ENCODE data around the gene GZF1.

Gene GZF1

DNA sequence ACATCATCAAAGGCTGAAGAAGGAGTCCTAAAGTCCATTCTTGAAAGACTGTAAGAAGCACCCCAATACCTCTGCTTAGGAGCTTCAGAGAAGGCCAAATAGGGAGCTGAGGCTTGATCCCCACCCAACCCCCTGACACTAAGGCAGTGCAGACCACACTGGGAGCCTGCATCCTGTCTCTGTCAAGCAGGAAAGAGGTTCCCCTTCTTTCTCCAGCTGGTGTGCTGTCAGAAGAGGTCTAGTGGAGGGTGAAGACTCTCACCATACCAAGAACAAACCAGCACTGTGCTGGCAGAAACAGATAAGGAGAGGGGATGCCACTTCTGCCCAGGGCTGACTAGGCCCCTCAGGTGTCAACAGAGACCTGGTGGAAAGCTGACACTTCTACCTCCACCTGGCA is 19.9 kb downstream of the GZF1 start:
- no peaks in the 10 kb centered on the region for H3K79me2 ChIP-seq (ENCODE audit: low read length)

DNA sequence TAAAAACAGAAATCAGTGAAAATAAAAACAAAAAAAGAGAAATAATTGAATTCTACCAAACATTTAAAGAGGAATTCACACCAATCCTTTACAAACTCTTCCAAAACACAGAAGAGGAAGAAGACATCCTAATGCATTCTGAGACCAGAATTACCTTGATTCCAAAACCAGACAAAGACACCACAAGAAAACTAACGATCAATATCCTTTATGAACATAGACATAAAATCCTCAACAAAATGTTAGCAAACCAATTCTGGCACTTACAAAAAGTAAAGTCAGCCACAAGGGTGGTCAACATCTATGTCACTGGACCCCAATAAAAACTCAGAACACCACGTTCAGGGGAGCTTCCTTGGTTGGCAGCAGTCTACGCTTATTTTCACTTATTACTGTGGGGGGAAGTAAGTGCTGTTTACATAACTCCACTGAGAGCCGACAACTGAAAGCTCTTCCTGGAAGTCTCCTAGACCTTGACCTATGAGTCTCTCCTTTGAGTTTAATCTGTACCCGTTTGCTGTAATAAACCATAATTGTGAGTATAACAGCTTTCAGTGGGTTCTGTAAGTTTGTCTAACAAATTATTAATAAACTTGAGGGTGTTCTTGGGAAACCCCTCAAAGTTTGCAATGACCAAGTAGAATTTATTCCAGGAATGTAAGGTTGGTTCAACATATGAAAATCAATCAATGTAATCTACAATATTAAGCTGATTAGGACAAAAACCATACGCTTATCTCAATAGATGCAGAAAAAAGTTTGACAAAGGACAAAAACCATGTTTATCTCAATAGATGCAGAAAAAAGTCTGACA is 24.5 kb downstream of the GZF1 start:
- H3K79me2 ChIP-seq (ENCODE audit: low read length), result no peaks in the 10 kb centered on the region
- H3K27me3 ChIP-seq (ENCODE audit: low read depth, low read length), result no peaks in the 10 kb centered on the region
- H3K4me3 ChIP-seq (ENCODE audit: low read length), result no peak overlapping the region
- H3K36me3 ChIP-seq (replicated peaks; ENCODE audit: low read depth, low read length), result peaks cover 33% of the 10 kb centered on the region
- no peak overlapping the region for H3K27ac ChIP-seq (ENCODE audit: low read length)
- no peaks in the 10 kb centered on the region for H3K4me1 ChIP-seq (ENCODE audit: low read length)
- no peaks in the 10 kb centered on the region for H3K9me3 ChIP-seq (ENCODE audit: insufficient read depth, low read length)
- no peaks in the 10 kb centered on the region for H4K20me1 ChIP-seq (ENCODE audit: insufficient read depth, low read length)
- TF ChIP-seq, protein P1, sequence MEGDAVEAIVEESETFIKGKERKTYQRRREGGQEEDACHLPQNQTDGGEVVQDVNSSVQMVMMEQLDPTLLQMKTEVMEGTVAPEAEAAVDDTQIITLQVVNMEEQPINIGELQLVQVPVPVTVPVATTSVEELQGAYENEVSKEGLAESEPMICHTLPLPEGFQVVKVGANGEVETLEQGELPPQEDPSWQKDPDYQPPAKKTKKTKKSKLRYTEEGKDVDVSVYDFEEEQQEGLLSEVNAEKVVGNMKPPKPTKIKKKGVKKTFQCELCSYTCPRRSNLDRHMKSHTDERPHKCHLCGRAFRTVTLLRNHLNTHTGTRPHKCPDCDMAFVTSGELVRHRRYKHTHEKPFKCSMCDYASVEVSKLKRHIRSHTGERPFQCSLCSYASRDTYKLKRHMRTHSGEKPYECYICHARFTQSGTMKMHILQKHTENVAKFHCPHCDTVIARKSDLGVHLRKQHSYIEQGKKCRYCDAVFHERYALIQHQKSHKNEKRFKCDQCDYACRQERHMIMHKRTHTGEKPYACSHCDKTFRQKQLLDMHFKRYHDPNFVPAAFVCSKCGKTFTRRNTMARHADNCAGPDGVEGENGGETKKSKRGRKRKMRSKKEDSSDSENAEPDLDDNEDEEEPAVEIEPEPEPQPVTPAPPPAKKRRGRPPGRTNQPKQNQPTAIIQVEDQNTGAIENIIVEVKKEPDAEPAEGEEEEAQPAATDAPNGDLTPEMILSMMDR (IDR thresholded peaks at IDR 0.05; ENCODE audit: low read depth, low read length), result no peak
- TF ChIP-seq EZH2phosphoT487 (IDR thresholded peaks at IDR 0.05; ENCODE audit: low read depth), result no peak
- no peak overlapping the region for H3K9ac ChIP-seq (ENCODE audit: low read length)
- no peak overlapping the region for H3K4me2 ChIP-seq (ENCODE audit: low read length)
- no peak overlapping the region for H2AFZ ChIP-seq (ENCODE audit: low read depth, low read length)

More for the DNA sequence above, 19.9 kb downstream of the GZF1 start:
- no peak overlapping the region for H3K4me3 ChIP-seq (ENCODE audit: low read length)
- H3K27ac ChIP-seq (ENCODE audit: low read length), result no peak overlapping the region
- H3K4me1 ChIP-seq (ENCODE audit: low read length), result no peaks in the 10 kb centered on the region
- no peaks in the 10 kb centered on the region for H3K27me3 ChIP-seq (ENCODE audit: low read depth, low read length)
- no peaks in the 10 kb centered on the region for H4K20me1 ChIP-seq (ENCODE audit: insufficient read depth, low read length)
- no peak overlapping the region for H3K4me2 ChIP-seq (ENCODE audit: low read length)
- H3K9me3 ChIP-seq (ENCODE audit: insufficient read depth, low read length), result no peaks in the 10 kb centered on the region
- H3K9ac ChIP-seq (ENCODE audit: low read length), result no peak overlapping the region
- H3K36me3 ChIP-seq (replicated peaks; ENCODE audit: low read depth, low read length), result peaks cover 23% of the 10 kb centered on the region
- H2AFZ ChIP-seq (ENCODE audit: low read depth, low read length), result no peak overlapping the region
- TF ChIP-seq EZH2phosphoT487 (IDR thresholded peaks at IDR 0.05; ENCODE audit: low read depth), result no peak
- TF ChIP-seq, protein P1 (IDR thresholded peaks at IDR 0.05; ENCODE audit: low read depth, low read length), result no peak

DNA sequence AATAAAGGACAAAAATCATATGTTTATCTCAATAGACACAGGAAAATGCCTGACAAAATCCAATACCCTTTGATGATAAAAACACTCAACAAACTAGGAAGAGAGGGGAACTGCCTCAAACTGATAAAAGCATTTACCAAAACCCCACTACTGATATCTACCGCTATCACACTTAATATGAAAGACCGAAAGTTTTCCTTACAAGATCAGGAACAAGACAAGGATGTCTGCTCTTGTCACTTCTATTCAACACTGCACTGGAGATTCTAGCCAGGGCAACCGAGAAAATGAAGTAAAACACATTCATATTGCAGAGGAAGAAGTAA is 25.1 kb downstream of the GZF1 start:
- Histone ChIP-seq H3K79me2 (ENCODE audit: low read length) (no peaks in the 10 kb centered on the region), H4K20me1 (ENCODE audit: insufficient read depth, low read length) (no peaks in the 10 kb centered on the region), H3K9ac (ENCODE audit: low read length) (no peak overlapping the region), H3K36me3 (replicated peaks; ENCODE audit: low read depth, low read length) (peaks cover 33% of the 10 kb centered on the region), H3K4me3 (ENCODE audit: low read length) (no peak overlapping the region), H3K4me2 (ENCODE audit: low read length) (no peak overlapping the region), H3K9me3 (ENCODE audit: insufficient read depth, low read length) (no peaks in the 10 kb centered on the region), H3K27ac (ENCODE audit: low read length) (no peak overlapping the region), H2AFZ (ENCODE audit: low read depth, low read length) (no peak overlapping the region), H3K27me3 (ENCODE audit: low read depth, low read length) (no peaks in the 10 kb centered on the region), H3K4me1 (ENCODE audit: low read length) (no peaks in the 10 kb centered on the region)
- TF ChIP-seq, protein P1 (IDR thresholded peaks at IDR 0.05; ENCODE audit: low read depth, low read length), result no peak
- TF ChIP-seq EZH2phosphoT487 (IDR thresholded peaks at IDR 0.05; ENCODE audit: low read depth), result no peak

DNA sequence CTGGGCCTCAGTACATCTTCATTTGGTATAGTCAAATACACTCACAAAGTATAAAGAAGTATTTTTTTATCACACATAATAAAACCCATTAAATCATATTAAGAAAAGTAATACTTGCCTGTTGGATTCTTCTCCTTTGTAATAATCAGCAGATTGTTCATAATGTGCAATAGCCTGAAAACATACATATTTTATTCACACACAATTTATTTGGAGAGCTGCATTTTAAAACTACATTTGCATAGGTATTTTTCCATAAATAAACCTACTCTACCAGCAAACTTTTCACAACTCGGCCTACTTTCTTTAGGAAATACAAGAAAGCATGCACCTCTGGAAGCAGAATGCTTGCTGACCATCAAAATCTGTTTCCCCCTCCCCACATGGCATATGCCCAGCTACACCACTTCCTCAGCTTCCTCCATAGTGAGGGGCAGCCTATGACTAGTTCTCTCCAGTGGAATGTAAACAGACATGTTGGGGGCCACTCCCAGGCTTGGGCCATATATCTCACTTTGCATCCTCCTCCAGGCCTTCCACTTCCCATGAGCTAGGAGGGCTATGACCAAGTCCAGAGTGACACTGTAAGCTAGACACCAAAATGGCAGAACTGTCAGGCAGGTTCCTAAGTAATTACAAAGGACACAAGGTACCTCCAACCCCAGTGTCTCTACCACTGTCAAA is 28.3 kb downstream of the GZF1 start:
- no peaks in the 10 kb centered on the region for H3K9me3 ChIP-seq (ENCODE audit: insufficient read depth, low read length)
- H3K27me3 ChIP-seq (ENCODE audit: low read depth, low read length), result no peaks in the 10 kb centered on the region
- H3K79me2 ChIP-seq (ENCODE audit: low read length), result no peaks in the 10 kb centered on the region
- H3K4me1 ChIP-seq (ENCODE audit: low read length), result no peaks in the 10 kb centered on the region
- H2AFZ ChIP-seq (ENCODE audit: low read depth, low read length), result no peak overlapping the region
- H3K4me2 ChIP-seq (ENCODE audit: low read length), result no peak overlapping the region
- no peaks in the 10 kb centered on the region for H4K20me1 ChIP-seq (ENCODE audit: insufficient read depth, low read length)
- peaks cover 27% of the 10 kb centered on the region for H3K36me3 ChIP-seq (replicated peaks; ENCODE audit: low read depth, low read length)
- H3K27ac ChIP-seq (ENCODE audit: low read length), result no peak overlapping the region
- H3K4me3 ChIP-seq (ENCODE audit: low read length), result no peak overlapping the region
- no peak overlapping the region for H3K9ac ChIP-seq (ENCODE audit: low read length)
- TF ChIP-seq, protein P1 (IDR thresholded peaks at IDR 0.05; ENCODE audit: low read depth, low read length), result no peak
- TF ChIP-seq EZH2phosphoT487 (IDR thresholded peaks at IDR 0.05; ENCODE audit: low read depth), result no peak
